WERI-Rb-1 (cell line): ENCODE results near the gene ERN1.
A peak's percentile ranks its signal among the peaks of the same experiment; 100 is the strongest.

ENCODE experiments used
- DNase-seq: peaks from one replicate; pipeline ENCODE4 v3.0.0-alpha.2; 2020
- H3K27ac ChIP-seq: fragments of 250-450 bp; sonication (Bioruptor Pico); 2 replicates; pipeline ENCODE4 v1.5.1; 2020; ENCODE audit warnings: mild to moderate bottlenecking, moderate library complexity
- H3K27me3 ChIP-seq: fragments of 250-450 bp; sonication (Bioruptor Pico); 2 replicates; pipeline ENCODE4 v1.5.1; 2021; ENCODE audit warnings: mild to moderate bottlenecking, low read depth, moderate library complexity; ENCODE audit not compliant: insufficient read depth, severe bottlenecking
- H3K36me3 ChIP-seq: fragments of 250-450 bp; sonication (Bioruptor Pico); 2 replicates; pipeline ENCODE4 v1.5.1; 2020; ENCODE audit warnings: mild to moderate bottlenecking, moderate library complexity
- H3K4me3 ChIP-seq: 2 replicates; pipeline ENCODE4 v1.5.1; 2011; ENCODE audit warnings: low read depth, mild to moderate bottlenecking, control low read depth, low read length
- H3K9me3 ChIP-seq: fragments of 250-450 bp; sonication (Bioruptor Pico); 2 replicates; pipeline ENCODE4 v1.5.1; 2021; ENCODE audit warnings: mild to moderate bottlenecking, moderate library complexity; ENCODE audit not compliant: severe bottlenecking
- TF ChIP-seq, protein P1 (sequence below): IDR thresholded peaks from 2 replicates; pipeline ENCODE4 v1.5.1; 2011; ENCODE audit warnings: low read depth, mild to moderate bottlenecking, control low read depth, inconsistent platforms, low read length

The ERN1 gene

DNA sequence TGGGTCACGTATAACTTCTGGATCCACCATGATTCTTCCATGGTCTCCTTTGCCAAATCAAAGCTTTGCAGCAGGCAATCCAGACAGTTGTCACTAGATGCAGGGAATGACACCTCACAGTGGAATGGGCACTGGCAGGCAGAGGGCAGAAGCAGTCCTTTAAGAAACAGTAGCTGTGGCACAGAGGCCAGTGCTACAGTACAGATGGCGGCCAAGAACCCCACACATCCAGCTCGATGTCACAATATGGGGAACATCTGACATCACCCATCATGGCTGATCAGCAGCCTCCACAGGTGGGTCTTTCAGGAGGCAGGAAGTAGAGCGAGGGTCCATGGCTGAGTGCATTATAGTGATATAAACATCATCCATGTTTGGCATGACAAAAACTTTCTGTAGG is 18.8 kb upstream of the ERN1 start:
- Histone ChIP-seq H3K9me3 (no peaks in the 10 kb centered on the region), H3K4me3 (no peak overlapping the region), H3K27ac (peak overlapping the region; percentile 84), H3K36me3 (peaks cover 73% of the 10 kb centered on the region), H3K27me3 (no peaks in the 10 kb centered on the region)
- TF ChIP-seq, protein P1, sequence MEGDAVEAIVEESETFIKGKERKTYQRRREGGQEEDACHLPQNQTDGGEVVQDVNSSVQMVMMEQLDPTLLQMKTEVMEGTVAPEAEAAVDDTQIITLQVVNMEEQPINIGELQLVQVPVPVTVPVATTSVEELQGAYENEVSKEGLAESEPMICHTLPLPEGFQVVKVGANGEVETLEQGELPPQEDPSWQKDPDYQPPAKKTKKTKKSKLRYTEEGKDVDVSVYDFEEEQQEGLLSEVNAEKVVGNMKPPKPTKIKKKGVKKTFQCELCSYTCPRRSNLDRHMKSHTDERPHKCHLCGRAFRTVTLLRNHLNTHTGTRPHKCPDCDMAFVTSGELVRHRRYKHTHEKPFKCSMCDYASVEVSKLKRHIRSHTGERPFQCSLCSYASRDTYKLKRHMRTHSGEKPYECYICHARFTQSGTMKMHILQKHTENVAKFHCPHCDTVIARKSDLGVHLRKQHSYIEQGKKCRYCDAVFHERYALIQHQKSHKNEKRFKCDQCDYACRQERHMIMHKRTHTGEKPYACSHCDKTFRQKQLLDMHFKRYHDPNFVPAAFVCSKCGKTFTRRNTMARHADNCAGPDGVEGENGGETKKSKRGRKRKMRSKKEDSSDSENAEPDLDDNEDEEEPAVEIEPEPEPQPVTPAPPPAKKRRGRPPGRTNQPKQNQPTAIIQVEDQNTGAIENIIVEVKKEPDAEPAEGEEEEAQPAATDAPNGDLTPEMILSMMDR: peak; percentile 12; the same call in 1 of the 2 replicates
- DNase-seq: no peak

DNA sequence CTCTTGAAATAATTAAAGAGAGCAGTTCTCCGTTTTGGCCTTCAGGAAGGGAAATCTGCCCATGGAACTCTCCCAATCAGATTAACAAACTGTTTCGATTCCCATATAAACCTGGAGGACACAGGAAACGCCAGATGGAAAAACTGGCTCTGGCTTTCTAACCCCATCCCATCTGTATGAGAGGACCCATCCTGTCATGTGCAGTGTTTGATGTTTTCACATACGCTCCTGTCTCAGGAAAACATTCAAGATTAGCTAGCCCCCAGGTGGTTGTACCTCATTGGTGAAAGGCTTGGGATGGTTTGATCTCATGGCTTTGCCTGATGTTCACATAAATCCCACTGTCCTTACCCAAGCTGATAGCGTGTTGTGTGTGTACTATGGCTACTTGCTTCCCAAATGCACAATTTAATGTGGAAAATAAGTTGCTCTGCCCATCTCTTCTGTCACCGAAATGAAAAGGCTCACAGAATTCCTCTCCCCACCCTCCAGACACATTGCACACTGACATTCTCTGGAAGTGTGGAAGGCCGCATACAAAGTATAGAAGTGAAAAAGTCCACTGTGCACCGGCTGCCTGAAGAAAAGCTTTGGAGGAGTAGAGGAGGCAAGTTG is 18.2 kb upstream of the ERN1 start:
- TF ChIP-seq, protein P1: no peak
- Histone ChIP-seq H3K4me3 (no peak overlapping the region), H3K36me3 (peaks cover 67% of the 10 kb centered on the region), H3K9me3 (no peaks in the 10 kb centered on the region), H3K27me3 (no peaks in the 10 kb centered on the region), H3K27ac (peak overlapping the region; percentile 84)
- DNase-seq: peak; percentile 74

DNA sequence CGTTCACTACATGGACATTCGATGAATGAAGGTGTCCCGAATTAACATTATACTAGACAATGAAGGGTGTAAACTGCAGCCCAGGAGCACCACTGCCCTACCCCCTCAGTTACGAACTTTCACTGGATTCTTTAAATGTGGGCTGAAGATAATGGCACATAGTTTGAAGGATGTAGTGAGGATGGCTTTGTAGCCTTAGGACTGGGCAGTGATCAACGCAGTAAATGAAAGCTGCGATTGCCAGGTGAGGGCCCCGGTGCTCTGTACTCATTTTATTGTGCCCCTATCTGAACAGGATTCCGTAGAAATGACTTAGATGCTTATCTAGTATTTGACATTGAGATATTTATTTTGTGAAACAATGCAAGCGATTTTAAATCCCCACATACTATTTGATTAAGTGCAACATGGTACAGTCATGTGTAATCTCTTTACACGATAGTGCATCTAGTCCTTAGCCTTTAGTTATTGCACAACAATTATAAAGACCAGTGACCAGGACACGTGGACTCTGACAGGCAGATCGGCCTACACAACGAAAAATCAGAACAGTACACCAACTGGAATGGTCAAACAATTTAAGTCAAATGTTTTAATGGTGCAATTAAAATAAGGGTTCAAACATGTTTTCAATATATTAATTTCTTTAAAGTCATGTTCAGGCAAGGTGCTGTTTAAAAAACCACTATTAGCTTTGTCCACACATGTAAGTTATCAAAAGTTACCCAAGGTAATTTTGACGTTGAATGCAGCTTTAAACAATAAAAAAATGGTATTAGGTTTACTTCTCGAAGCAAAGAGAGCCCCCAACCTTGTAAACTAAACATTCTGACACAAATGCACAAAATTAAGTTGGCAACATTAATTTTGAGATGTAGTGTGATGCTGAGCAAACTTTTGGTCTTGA is 17.4 kb upstream of the ERN1 start:
- H3K4me3 ChIP-seq: peak overlapping the region; percentile 86
- DNase-seq: no peak
- H3K27ac ChIP-seq: peak overlapping the region; percentile 84
- no peaks in the 10 kb centered on the region for H3K27me3 ChIP-seq
- peaks cover 60% of the 10 kb centered on the region for H3K36me3 ChIP-seq
- TF ChIP-seq, protein P1: no peak
- H3K9me3 ChIP-seq: no peaks in the 10 kb centered on the region

DNA sequence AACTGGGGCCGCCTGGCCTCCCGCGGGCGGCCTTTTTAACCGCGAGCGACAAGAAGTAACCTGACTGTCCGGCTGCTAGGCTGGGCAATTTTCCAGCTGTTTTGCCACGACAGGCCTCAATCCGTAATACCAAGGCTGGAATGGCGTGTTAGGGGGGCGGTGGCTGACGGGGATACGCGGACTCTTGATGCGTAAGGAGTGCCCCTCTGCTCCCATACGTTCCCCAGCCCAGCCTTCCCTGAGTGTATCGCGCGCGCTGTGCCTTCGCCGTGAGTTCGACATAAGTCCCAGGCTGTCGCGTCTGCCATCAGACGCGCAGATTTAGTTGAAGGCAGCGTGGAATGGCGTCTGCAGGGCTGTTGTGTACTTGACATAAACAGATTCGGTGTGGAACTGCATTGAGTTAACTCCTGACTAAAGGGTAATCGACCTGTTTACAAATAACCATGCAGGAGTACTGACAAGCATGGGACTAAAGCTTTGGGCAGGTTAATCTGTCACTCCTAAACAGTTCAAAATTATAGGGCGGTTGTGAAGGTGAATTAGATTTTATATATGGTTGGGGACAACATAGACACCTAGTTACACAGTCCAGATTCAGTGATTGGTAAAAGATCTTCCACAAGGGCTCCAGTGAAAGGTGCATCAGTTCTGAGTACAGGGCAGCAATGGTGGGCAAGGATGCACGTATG is 16.6 kb upstream of the ERN1 start:
- peak; percentile 63 for DNase-seq
- TF ChIP-seq, protein P1: no peak

DNA sequence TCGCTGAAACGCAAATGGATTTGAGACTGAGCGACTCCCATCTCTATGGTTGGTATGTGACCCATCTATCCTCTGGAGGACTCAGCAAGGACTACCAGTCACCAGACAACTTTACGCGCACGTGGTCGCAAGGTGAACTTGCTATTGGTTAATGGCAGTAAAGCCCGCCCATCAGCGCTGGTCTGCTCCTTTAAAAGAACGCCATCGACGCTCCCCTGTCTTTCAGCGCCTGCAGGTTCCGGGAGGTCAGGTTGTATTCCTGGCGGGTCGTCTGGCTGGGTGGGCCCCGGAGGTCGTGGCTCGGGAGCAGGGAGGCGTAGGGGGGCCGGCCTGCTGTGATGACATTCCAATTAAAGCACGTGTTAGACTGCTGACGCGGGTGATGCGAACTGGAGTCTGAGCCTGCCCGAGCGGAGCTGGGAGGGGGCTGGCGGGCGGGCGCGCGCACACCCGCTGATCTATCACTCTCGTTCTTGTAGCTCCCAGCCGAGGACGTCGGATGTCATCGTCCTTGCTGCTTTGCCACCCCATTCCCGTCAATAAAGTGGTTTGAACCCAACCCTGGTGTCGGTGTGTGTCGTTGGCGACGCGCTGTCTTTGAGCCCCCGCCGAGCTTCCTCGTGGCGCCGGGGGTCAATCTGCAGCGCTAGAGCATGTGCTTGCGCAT is 15.9 kb upstream of the ERN1 start:
- H3K4me3 ChIP-seq: peak overlapping the region; percentile 86
- DNase-seq: peak; percentile 99
- H3K27ac ChIP-seq: peak overlapping the region; percentile 84
- no peaks in the 10 kb centered on the region for H3K27me3 ChIP-seq
- no peaks in the 10 kb centered on the region for H3K9me3 ChIP-seq
- peaks cover 47% of the 10 kb centered on the region for H3K36me3 ChIP-seq
- TF ChIP-seq, protein P1: no peak

More for the DNA sequence above, 16.6 kb upstream of the ERN1 start:
- H3K27me3 ChIP-seq: no peaks in the 10 kb centered on the region
- peak overlapping the region; percentile 86 for H3K4me3 ChIP-seq
- H3K9me3 ChIP-seq: no peaks in the 10 kb centered on the region
- peak overlapping the region; percentile 84 for H3K27ac ChIP-seq
- peaks cover 54% of the 10 kb centered on the region for H3K36me3 ChIP-seq
